ENCODE results near the gene METTL26.

DNA sequence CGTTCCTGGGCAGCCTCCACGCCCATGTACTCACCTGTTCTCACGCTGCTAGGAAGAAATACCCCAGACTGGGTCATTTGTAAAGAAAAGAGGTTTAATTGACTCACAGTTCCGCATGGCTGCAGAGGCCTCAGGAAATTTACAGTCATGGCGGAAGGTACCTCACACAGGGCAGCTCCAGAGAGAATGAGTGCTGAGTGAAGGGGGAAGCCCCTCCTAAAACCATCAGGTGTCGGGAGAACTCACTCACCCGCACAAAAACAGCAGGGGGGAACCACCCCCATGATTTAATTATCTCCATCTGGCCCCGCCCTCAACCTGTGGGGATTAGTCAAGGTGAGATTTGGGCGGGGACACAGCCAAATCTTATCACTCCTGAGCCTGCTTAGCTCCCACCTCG is 28.1 kb downstream of the METTL26 start:
- TF ChIP-seq BRCA1 (IDR thresholded peaks at IDR 0.05), result no peak
- TF ChIP-seq BRCA1 (CRISPR knock-in tag; IDR thresholded peaks at IDR 0.05), result no peak
- TF ChIP-seq, protein P1, sequence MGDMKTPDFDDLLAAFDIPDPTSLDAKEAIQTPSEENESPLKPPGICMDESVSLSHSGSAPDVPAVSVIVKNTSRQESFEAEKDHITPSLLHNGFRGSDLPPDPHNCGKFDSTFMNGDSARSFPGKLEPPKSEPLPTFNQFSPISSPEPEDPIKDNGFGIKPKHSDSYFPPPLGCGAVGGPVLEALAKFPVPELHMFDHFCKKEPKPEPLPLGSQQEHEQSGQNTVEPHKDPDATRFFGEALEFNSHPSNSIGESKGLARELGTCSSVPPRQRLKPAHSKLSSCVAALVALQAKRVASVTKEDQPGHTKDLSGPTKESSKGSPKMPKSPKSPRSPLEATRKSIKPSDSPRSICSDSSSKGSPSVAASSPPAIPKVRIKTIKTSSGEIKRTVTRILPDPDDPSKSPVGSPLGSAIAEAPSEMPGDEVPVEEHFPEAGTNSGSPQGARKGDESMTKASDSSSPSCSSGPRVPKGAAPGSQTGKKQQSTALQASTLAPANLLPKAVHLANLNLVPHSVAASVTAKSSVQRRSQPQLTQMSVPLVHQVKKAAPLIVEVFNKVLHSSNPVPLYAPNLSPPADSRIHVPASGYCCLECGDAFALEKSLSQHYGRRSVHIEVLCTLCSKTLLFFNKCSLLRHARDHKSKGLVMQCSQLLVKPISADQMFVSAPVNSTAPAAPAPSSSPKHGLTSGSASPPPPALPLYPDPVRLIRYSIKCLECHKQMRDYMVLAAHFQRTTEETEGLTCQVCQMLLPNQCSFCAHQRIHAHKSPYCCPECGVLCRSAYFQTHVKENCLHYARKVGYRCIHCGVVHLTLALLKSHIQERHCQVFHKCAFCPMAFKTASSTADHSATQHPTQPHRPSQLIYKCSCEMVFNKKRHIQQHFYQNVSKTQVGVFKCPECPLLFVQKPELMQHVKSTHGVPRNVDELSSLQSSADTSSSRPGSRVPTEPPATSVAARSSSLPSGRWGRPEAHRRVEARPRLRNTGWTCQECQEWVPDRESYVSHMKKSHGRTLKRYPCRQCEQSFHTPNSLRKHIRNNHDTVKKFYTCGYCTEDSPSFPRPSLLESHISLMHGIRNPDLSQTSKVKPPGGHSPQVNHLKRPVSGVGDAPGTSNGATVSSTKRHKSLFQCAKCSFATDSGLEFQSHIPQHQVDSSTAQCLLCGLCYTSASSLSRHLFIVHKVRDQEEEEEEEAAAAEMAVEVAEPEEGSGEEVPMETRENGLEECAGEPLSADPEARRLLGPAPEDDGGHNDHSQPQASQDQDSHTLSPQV (IDR thresholded peaks at IDR 0.05), result no peak
- no peak for TF ChIP-seq CBX8 (IDR thresholded peaks at IDR 0.05; ENCODE audit: borderline replicate concordance, extremely low read depth, low read depth, low read length, poor library complexity, severe bottlenecking)
- TF ChIP-seq, protein P2, sequence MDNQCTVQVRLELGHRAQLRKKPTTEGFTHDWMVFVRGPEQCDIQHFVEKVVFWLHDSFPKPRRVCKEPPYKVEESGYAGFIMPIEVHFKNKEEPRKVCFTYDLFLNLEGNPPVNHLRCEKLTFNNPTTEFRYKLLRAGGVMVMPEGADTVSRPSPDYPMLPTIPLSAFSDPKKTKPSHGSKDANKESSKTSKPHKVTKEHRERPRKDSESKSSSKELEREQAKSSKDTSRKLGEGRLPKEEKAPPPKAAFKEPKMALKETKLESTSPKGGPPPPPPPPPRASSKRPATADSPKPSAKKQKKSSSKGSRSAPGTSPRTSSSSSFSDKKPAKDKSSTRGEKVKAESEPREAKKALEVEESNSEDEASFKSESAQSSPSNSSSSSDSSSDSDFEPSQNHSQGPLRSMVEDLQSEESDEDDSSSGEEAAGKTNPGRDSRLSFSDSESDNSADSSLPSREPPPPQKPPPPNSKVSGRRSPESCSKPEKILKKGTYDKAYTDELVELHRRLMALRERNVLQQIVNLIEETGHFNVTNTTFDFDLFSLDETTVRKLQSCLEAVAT (IDR thresholded peaks at IDR 0.05), result no peak
- no peak for TF ChIP-seq POLR3A (IDR thresholded peaks at IDR 0.05; ENCODE audit: borderline replicate concordance, extremely low read depth, insufficient read depth, insufficient read length)
- TF ChIP-seq TFAM (CRISPR knock-in tag; conservative IDR thresholded peaks at IDR 0.05), result no peak
- TF ChIP-seq, protein P3, sequence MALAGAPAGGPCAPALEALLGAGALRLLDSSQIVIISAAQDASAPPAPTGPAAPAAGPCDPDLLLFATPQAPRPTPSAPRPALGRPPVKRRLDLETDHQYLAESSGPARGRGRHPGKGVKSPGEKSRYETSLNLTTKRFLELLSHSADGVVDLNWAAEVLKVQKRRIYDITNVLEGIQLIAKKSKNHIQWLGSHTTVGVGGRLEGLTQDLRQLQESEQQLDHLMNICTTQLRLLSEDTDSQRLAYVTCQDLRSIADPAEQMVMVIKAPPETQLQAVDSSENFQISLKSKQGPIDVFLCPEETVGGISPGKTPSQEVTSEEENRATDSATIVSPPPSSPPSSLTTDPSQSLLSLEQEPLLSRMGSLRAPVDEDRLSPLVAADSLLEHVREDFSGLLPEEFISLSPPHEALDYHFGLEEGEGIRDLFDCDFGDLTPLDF (CRISPR knock-in tag; IDR thresholded peaks at IDR 0.05), result no peak
- no peak for TF ChIP-seq RAD21 (CRISPR knock-in tag; conservative IDR thresholded peaks at IDR 0.05 in 1 of 2, IDR thresholded peaks at IDR 0.05 in 1 of 2)
- TF ChIP-seq ZBTB7A (IDR thresholded peaks at IDR 0.05; ENCODE audit: borderline replicate concordance, control insufficient read depth, low read depth, low read length), result no peak
- TF ChIP-seq, protein P4, sequence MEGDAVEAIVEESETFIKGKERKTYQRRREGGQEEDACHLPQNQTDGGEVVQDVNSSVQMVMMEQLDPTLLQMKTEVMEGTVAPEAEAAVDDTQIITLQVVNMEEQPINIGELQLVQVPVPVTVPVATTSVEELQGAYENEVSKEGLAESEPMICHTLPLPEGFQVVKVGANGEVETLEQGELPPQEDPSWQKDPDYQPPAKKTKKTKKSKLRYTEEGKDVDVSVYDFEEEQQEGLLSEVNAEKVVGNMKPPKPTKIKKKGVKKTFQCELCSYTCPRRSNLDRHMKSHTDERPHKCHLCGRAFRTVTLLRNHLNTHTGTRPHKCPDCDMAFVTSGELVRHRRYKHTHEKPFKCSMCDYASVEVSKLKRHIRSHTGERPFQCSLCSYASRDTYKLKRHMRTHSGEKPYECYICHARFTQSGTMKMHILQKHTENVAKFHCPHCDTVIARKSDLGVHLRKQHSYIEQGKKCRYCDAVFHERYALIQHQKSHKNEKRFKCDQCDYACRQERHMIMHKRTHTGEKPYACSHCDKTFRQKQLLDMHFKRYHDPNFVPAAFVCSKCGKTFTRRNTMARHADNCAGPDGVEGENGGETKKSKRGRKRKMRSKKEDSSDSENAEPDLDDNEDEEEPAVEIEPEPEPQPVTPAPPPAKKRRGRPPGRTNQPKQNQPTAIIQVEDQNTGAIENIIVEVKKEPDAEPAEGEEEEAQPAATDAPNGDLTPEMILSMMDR (IDR thresholded peaks at IDR 0.05 in 2 of 3, conservative IDR thresholded peaks at IDR 0.05 in 1 of 3; ENCODE audit: insufficient read depth in 2 of 3, low read depth in 1 of 3, low read length in 3 of 3), result no peak
- TF ChIP-seq POLR2A (conservative IDR thresholded peaks at IDR 0.05), result no peak
- TF ChIP-seq, protein P5, sequence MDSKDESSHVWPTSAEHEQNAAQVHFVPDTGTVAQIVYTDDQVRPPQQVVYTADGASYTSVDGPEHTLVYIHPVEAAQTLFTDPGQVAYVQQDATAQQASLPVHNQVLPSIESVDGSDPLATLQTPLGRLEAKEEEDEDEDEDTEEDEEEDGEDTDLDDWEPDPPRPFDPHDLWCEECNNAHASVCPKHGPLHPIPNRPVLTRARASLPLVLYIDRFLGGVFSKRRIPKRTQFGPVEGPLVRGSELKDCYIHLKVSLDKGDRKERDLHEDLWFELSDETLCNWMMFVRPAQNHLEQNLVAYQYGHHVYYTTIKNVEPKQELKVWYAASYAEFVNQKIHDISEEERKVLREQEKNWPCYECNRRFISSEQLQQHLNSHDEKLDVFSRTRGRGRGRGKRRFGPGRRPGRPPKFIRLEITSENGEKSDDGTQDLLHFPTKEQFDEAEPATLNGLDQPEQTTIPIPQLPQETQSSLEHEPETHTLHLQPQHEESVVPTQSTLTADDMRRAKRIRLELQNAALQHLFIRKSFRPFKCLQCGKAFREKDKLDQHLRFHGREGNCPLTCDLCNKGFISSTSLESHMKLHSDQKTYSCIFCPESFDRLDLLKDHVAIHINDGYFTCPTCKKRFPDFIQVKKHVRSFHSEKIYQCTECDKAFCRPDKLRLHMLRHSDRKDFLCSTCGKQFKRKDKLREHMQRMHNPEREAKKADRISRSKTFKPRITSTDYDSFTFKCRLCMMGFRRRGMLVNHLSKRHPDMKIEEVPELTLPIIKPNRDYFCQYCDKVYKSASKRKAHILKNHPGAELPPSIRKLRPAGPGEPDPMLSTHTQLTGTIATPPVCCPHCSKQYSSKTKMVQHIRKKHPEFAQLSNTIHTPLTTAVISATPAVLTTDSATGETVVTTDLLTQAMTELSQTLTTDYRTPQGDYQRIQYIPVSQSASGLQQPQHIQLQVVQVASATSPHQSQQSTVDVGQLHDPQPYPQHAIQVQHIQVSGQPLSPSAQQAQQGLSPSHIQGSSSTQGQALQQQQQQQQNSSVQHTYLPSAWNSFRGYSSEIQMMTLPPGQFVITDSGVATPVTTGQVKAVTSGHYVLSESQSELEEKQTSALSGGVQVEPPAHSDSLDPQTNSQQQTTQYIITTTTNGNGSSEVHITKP (IDR thresholded peaks at IDR 0.05; ENCODE audit: partially characterized antibody), result no peak
- no peak for TF ChIP-seq KLF6 (CRISPR knock-in tag; IDR thresholded peaks at IDR 0.05; ENCODE audit: borderline replicate concordance)
- TF ChIP-seq POLR2AphosphoS5 (IDR thresholded peaks at IDR 0.05; ENCODE audit: control insufficient read depth, insufficient read depth, low read depth, low read length), result no peak
